BJ (cell line): Measurements from ENCODE around the gene UNG. TPM values are rescaled to one million over a fixed set of nuclear protein-coding genes. Genes with fewer than 3 reads are reported as not detected.

Source experiments
- CTCF ChIA-PET: fragments of 350-600 bp; formaldehyde crosslinking; extraction: SDS; loops from one replicate; lab custom pipeline; 2021; ENCODE audit warnings: antibody characterized with exemption, inconsistent platforms; lab: Yijun Ruan, JAX
- POLR2A ChIA-PET: fragments of 300-600 bp; sonication (Branson Sonifier 250); formaldehyde crosslinking; extraction: SDS; loops from one replicate; lab custom pipeline; 2021; ENCODE audit warnings: antibody characterized with exemption; lab: Charles Lee
- DNase-seq: peaks from one replicate; pipeline ENCODE4 v3.0.0-alpha.2; 2011; ENCODE audit warnings: low read depth
- H3K27me3 ChIP-seq: 2 replicates; pipeline ENCODE4 v1.6.0; 2011; ENCODE audit warnings: low read length; ENCODE audit not compliant: control insufficient read depth, insufficient read depth
- H3K36me3 ChIP-seq: 2 replicates; pipeline ENCODE4 v1.5.1; 2011; ENCODE audit warnings: low read length; ENCODE audit not compliant: control insufficient read depth, insufficient read depth
- H3K4me3 ChIP-seq: 2 replicates; pipeline ENCODE4 v1.5.1; 2011; ENCODE audit warnings: low read depth, mild to moderate bottlenecking, control low read depth, low read length
- polyA plus RNA-seq: library from polyadenylated mRNA; depleted of rRNA; stranded (reverse); fragments of >200 nt; gene quantifications from 2 replicates; pipeline ENCODE4 v1.2.3, GENCODE V29; 2011
- TF ChIP-seq, protein P1 (sequence below): IDR thresholded peaks from 2 replicates; pipeline ENCODE4 v1.5.1; 2011; ENCODE audit warnings: low read depth, mild to moderate bottlenecking, control low read depth, inconsistent platforms, low read length, moderate library complexity; ENCODE audit not compliant: insufficient read depth

Gene UNG
- polyA plus RNA-seq, 1 experiment: 10.4 TPM

DNA sequence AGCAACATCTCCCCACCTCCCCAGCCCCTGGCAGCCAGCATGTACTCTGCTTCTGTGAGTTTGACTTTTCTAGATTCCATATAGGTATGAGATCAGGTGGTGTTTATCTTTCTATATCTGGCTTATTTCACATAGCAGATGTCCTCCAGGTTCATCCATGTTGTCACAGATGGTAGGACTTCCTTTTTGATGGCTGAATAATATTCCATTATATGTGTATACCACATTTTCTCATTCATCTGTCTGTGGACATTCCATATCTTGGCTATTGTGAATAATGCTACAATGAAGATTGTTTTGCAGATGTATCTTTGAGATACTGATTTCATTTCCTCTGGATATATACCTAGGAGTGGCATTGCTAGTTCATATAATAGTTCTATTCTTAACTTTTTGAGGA is 22.5 kb upstream of the UNG start:
- no peak for DNase-seq
- TF ChIP-seq, protein P1, sequence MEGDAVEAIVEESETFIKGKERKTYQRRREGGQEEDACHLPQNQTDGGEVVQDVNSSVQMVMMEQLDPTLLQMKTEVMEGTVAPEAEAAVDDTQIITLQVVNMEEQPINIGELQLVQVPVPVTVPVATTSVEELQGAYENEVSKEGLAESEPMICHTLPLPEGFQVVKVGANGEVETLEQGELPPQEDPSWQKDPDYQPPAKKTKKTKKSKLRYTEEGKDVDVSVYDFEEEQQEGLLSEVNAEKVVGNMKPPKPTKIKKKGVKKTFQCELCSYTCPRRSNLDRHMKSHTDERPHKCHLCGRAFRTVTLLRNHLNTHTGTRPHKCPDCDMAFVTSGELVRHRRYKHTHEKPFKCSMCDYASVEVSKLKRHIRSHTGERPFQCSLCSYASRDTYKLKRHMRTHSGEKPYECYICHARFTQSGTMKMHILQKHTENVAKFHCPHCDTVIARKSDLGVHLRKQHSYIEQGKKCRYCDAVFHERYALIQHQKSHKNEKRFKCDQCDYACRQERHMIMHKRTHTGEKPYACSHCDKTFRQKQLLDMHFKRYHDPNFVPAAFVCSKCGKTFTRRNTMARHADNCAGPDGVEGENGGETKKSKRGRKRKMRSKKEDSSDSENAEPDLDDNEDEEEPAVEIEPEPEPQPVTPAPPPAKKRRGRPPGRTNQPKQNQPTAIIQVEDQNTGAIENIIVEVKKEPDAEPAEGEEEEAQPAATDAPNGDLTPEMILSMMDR: no peak
- CTCF ChIA-PET: no interaction called here
- POLR2A ChIA-PET: no interaction called here
- Histone ChIP-seq H3K36me3 (0 out of 2 replicates have a peak, but pooled peaks cover 2% of the 10 kb centered on the region), H3K4me3 (no peak overlapping the region), H3K27me3 (no peaks in the 10 kb centered on the region)

DNA sequence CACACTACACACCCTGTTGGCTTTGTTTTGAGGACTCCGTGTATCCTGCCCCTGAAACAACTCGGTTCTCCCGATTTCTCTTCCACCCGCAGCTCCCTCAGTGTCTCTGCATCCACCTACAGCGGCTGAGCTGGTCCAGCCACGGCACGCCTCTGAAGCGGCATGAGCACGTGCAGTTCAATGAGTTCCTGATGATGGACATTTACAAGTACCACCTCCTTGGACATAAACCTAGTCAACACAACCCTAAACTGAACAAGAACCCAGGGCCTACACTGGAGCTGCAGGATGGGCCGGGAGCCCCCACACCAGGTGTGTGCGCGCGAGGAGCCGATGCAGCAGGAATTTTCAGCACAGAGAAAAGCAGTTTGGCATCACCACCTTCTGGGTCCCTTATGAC is 14.6 kb upstream of the UNG start:
- ChIA-PET POLR2A (no interaction called here), CTCF (interaction anchor here (2.1 kb wide), 1 partner anchor 10 kb away, joined by 7 read pairs; no protein-coding TSS in a partner anchor)
- Histone ChIP-seq H3K27me3 (no peaks in the 10 kb centered on the region), H3K4me3 (no peak overlapping the region), H3K36me3 (peaks cover 11% of the 10 kb centered on the region)
- TF ChIP-seq, protein P1: no peak
- DNase-seq: no peak

DNA sequence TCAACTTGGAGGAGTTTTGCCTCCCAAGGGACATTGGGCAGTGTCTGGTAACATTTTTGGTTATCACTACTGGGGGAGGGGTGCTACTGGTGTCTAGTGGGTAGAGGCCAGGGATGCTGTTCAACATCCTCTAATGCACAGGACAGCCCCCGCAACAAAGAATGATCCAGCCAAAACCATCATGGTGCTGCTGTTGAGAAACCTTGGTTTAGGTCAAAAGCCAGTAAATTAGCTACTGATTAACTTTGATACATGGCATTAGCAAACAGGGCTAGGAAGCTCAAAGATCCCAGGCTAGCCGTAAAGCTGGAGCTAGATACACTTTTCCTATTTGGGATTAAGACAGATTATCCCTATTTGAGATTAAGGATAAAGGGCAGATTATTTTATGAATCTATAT is 13.0 kb upstream of the UNG start:
- TF ChIP-seq, protein P1: no peak
- H3K36me3 ChIP-seq: peaks cover 13% of the 10 kb centered on the region
- CTCF ChIA-PET: interaction anchor here (1.0 to 1.4 kb wide), 3 partner anchors 9 to 14 kb away, joined by 4 read pairs; partner anchors contain the start of gene ALKBH2
- POLR2A ChIA-PET: no interaction called here
- no peaks in the 10 kb centered on the region for H3K27me3 ChIP-seq
- no peak overlapping the region for H3K4me3 ChIP-seq
- DNase-seq: no peak

DNA sequence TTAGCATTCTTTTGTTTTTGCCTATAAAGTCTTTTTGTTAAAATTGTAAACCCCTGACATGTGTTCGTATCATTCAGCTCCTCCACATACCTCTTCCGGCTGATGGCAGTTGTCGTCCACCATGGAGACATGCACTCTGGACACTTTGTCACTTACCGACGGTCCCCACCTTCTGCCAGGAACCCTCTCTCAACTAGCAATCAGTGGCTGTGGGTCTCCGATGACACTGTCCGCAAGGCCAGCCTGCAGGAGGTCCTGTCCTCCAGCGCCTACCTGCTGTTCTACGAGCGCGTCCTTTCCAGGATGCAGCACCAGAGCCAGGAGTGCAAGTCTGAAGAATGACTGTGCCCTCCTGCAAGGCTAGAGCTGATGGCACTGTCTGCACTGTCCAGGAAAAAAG is 11.8 kb upstream of the UNG start:
- ChIA-PET CTCF (interaction anchor here (1.0 to 1.4 kb wide), 2 partner anchors 7 to 9 kb away, joined by 4 read pairs; partner anchors contain the start of gene ALKBH2), POLR2A (no interaction called here)
- Histone ChIP-seq H3K27me3 (no peaks in the 10 kb centered on the region), H3K36me3 (peaks cover 15% of the 10 kb centered on the region), H3K4me3 (no peak overlapping the region)
- TF ChIP-seq, protein P1: no peak
- DNase-seq: no peak

DNA sequence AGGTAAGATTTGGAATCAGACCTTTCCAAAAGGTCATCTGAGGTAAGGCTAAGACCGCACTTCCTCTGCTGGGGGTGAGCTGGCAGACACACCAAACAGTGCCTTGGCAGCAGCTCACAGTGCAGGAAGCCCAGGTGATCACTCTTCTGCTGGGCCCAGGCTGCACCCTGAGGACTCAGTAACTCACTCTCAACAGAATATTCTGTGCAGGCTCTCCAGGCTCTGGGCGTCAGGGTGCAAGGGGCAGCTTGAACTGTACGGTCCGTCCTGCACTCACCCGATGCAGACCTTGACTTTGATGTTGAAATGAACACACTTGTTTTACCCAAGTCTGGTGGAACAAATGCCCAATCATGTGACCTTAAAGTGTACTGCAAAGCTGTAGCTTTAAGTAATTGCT is 10.1 kb upstream of the UNG start:
- Histone ChIP-seq H3K27me3 (no peaks in the 10 kb centered on the region), H3K4me3 (no peak overlapping the region), H3K36me3 (peaks cover 15% of the 10 kb centered on the region)
- CTCF ChIA-PET: interaction anchor here (1.2 to 1.9 kb wide), 2 partner anchors 20 to 25 kb away, joined by 3 to 5 read pairs; no protein-coding TSS in a partner anchor
- TF ChIP-seq, protein P1: no peak
- no peak for DNase-seq
- POLR2A ChIA-PET: no interaction called here
